HPDE6-E6E7 (cell line): ENCODE measurements around the gene CCDC33.

ENCODE experiments used
- DNase-seq: peaks from one replicate; pipeline ENCODE4 v3.0.0; 2011; ENCODE audit warnings: missing footprints; ENCODE audit errors: extremely low spot score

CCDC33 gene

DNA sequence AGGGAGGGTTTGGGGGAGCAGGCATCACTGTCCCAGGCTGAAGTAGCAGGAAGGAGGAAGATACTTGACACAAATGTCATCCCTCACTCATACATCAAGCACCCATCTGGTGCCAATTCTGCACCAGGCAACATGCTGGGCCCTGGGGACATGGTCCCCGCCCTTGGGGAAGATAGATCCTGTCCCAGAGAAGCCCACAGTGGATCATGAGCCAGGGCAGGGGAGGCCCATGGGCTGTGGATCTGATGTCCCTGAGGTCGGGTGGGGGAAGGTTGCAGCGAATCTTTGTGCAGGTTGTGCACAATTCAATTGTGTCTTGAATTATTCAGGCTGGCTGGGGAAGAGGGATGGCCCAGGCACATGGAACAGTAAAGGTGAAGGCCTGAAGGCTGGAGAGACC is 6.4 kb upstream of the CCDC33 start:
- DNase-seq, result no peak

GRCh38 chr15:74231475-74231874 is 4.7 kb upstream of the CCDC33 start:
- no peak for DNase-seq

DNA sequence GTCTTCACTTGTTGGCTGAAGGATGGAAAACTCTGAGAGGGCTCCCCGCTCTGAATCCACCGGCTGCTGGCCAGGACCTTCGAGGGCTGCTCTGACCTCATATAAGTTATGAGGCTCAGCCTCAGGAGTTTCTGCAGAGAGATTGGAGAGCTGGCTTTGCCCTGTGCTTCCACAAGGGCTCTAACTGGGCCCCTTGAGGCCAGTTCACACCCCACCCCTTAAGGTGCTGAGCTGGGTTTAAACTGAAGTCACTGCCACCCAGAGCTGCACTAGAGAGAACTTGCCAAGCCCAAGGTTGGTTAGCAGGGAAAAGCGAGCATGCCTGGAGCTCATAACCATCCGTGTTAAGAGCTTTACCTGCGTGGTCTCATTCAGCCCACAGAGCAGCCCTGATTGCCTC is 2.8 kb upstream of the CCDC33 start:
- DNase-seq, result no peak

GRCh38 chr15:74233851-74234597 is 2.1 kb upstream of the CCDC33 start:
- DNase-seq, result no peak

DNA sequence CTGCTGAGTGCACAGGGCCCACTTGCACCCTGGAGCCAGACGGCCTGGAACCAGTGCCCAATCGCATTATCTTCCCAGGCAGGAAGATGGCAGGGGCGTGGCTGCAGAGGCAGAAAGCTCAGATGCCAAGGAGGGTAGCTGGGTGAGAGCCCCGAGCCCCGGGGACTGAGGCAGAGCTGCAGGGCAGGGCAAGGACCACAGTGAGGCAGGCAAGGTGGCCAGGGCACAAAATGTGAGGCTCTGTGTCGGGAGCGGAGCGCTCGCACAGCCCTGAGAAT is 1.6 kb upstream of the CCDC33 start:
- no peak for DNase-seq

- DNase-seq, result no peak
Observed at GRCh38 chr15:74239051-74239705, 3.1 kb downstream of the CCDC33 start.

DNA sequence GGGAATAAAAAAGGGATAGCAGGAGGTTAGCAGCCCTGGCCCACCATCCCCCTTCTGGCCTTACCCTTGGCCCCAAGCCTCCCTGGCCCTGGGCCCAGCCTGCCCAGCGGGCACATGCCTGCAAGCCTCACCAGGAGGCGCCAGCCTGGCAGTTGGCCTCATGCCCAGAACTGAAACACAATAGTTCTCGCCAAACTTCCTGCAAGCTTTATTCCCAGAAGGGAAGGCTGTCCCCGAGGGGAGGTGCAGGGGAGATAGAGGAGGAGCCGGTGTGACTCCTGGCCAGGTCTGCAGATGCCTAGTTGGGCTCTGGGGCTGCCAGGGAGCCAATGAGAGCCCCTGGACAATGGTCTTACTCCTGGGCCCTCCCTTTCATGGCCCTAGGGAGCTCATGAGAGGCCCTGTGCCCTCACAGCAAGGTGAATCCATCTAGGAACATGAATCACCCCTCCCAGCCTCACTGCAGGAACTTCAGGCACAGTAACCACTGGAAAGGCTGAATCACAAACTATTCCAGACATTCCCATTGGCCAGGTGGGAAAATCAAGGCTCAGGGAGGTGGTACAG is 4.0 kb downstream of the CCDC33 start:
- DNase-seq, result peak; percentile 78

DNA sequence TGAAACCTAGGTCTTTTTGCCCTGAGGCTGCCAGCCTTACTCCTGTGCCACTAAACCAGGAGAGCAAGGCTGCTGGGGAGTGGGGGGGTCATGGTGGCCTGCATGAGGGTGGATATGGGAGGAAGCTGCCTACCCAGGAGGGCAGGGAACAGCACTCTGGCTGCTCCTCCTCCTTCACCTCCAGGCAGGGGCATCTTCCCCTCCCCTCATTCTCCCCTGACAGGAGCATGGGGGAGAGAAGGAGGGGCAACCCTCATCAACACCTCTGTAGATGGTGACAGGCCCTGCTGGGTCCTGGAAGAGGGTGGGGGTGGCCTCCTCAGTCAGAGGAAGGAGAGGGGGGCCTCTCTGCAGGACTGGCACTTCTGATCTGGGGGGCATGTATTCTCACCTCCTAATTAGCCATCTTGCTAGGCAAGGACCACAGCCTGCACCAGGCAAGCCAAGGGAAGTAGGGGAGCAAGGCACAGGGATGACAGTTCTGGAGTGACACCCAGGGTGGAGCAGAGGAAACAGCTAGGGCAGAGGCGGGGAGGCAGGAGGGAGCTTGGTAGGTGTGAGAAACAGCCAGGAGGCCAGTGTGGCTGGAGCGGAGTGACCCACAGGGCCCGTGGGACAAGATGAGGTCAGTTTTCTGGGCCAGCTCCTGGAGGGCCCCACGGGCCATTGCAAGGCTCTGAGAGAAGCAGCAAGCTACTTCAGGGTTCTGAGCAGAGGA is 4.9 kb downstream of the CCDC33 start:
- no peak for DNase-seq

- no peak for DNase-seq
Observed at GRCh38 chr15:74242441-74243185, 6.5 kb downstream of the CCDC33 start.

- no peak for DNase-seq
Observed at GRCh38 chr15:74243431-74243830, 7.3 kb downstream of the CCDC33 start.

- DNase-seq, result no peak
Observed at GRCh38 chr15:74244822-74245341, 8.8 kb downstream of the CCDC33 start.

DNA sequence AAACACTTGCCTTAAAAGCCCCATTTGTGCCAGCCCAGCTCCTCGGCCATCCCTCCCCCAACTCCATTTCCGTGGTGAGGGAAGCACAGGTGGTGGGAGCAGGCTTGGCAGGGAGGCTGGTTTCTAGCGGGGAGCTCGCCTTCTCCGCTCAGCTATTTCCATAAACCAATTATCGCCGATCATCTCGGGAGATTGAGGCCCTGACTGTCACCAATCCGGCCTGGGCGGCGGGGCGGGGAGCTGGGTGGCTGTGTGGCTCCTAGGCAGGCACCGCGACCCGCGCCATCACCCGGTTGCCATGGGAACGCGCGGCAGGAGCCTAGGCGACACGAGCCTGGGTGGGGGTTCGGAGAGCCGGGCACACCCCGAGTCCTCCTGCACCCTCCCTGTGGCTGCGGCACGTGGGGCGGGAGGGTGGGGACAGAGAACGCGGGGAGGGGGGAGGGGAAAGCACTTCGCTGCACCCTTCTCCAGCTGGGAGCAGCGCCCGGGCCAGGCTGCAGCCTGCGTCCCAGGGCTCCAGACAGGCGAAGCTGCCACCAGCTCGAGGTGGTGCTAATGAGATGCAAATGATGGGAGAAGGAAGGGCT is 9.3 kb downstream of the CCDC33 start:
- no peak for DNase-seq

DNA sequence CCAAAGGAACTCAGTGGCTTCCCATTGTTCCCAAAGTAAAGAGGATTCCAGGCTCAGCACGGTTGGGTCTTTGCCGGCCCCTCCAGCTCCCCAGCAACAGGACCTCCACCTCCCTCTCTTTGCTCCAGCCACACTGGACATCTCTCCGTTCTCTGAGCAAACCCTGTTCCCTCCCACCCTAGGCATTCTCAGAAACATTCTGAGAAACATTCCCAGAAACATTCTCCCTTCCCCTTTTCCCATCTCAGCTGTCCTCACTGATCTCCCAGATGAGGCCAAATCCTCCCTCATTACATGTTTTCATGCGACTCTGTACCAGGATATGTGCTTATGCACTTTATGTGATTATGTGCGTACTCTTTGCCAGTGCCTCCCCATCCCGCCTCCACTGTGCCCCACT is 14.1 kb downstream of the CCDC33 start:
- DNase-seq, result no peak

GRCh38 chr15:74251131-74251811 is 15.1 kb downstream of the CCDC33 start:
- no peak for DNase-seq

DNA sequence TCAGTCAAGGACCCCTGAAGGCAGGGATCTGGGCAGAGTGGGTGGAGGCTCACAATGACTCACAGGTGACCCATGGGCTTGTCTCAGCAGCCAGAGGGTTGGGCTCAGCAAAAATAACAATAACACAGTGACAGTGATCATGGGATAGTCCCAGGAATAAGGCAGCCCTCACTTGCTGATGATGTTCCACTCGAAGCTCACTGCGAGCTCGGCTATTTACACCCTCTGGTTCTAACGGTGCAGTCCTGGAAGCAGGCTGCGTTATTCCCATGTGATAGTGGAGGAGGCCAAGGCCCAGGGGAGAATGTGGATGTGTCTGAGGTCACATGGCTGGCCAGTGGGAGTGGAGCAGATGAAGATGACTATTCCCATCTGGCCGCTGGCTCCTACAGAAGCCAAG is 16.2 kb downstream of the CCDC33 start:
- DNase-seq, result no peak

GRCh38 chr15:74252721-74253120 is 16.6 kb downstream of the CCDC33 start:
- no peak for DNase-seq

DNA sequence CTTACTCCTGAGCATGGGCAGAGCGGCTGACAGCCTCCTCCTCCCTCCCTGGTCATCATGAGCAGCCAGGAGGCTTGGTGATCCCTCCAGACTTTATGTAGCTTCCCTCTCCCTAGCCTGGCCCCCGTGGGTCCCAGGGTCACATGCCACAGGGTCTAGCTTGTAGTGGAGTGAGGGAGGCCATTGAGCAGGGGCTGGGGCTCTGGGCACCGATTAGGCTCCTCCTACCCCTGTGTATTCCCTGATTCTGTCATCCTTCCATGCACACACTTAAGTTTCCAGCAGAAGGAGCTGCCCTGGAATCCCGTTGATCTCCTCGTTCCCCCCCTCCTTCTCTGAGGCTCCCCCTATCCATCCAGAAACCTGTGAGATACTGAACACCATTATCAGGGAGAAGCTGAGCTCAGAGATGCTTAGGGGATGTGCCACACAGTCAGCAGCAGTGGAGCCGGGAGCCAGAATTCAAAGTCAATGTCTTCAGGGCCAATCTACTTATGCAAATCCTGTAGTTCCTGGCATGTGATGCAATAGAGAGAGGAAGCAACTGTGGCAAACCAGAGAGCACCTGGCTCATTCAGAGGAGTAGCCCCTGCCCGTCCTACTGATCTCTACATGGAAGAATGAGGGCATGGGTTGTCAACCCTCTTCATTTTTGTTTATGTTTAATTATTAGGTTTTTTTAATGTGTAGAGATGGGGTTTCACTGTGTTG is 17.2 kb downstream of the CCDC33 start:
- no peak for DNase-seq

- no peak for DNase-seq
Observed at GRCh38 chr15:74257105-74257504, 21.0 kb downstream of the CCDC33 start.

- DNase-seq, result no peak
Observed at GRCh38 chr15:74257623-74258022, 21.5 kb downstream of the CCDC33 start.
